Liver (tissue), 3 donors: ENCODE results near the gene CPLX1.

ENCODE experiments used
- GABPA ChIP-seq, 2 donors: IDR thresholded peaks in 1 of 2; conservative IDR thresholded peaks in 1 of 2; 2 replicates each; pipeline ENCODE4 v1.6.1; 2016; ENCODE audit warnings: antibody characterized with exemption in 2 of 2, mild to moderate bottlenecking in 1 of 2, moderate library complexity in 1 of 2
- TF ChIP-seq, protein P1 (sequence below): IDR thresholded peaks from 2 replicates; pipeline ENCODE4 v1.6.1; 2016; ENCODE audit warnings: antibody characterized with exemption, mild to moderate bottlenecking
- TF ChIP-seq, protein P2 (sequence below): fragments of 150-350 bp; IDR thresholded peaks from 2 replicates; pipeline ENCODE4 v1.5.1; 2017; ENCODE audit warnings: improper control_type of control experiment, low read depth, low read length; ENCODE audit not compliant: missing input control
- TF ChIP-seq, protein P3 (sequence below): IDR thresholded peaks from 2 replicates; pipeline ENCODE4 v1.6.1; 2016; ENCODE audit warnings: antibody characterized with exemption
- TF ChIP-seq, protein P4 (sequence below): IDR thresholded peaks from 2 replicates; pipeline ENCODE4 v1.6.1; 2016; ENCODE audit warnings: antibody characterized with exemption
- donor health status: healthy.
- donor health status: healthy.

GRCh38 chr4:788636-789297, 37.2 kb downstream of the CPLX1 start:
- no peak for TF ChIP-seq GABPA (IDR thresholded peaks at IDR 0.05 in 1 of 2, conservative IDR thresholded peaks at IDR 0.05 in 1 of 2)
- TF ChIP-seq, protein P1, sequence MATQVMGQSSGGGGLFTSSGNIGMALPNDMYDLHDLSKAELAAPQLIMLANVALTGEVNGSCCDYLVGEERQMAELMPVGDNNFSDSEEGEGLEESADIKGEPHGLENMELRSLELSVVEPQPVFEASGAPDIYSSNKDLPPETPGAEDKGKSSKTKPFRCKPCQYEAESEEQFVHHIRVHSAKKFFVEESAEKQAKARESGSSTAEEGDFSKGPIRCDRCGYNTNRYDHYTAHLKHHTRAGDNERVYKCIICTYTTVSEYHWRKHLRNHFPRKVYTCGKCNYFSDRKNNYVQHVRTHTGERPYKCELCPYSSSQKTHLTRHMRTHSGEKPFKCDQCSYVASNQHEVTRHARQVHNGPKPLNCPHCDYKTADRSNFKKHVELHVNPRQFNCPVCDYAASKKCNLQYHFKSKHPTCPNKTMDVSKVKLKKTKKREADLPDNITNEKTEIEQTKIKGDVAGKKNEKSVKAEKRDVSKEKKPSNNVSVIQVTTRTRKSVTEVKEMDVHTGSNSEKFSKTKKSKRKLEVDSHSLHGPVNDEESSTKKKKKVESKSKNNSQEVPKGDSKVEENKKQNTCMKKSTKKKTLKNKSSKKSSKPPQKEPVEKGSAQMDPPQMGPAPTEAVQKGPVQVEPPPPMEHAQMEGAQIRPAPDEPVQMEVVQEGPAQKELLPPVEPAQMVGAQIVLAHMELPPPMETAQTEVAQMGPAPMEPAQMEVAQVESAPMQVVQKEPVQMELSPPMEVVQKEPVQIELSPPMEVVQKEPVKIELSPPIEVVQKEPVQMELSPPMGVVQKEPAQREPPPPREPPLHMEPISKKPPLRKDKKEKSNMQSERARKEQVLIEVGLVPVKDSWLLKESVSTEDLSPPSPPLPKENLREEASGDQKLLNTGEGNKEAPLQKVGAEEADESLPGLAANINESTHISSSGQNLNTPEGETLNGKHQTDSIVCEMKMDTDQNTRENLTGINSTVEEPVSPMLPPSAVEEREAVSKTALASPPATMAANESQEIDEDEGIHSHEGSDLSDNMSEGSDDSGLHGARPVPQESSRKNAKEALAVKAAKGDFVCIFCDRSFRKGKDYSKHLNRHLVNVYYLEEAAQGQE, result peak; percentile 71
- TF ChIP-seq, protein P2, sequence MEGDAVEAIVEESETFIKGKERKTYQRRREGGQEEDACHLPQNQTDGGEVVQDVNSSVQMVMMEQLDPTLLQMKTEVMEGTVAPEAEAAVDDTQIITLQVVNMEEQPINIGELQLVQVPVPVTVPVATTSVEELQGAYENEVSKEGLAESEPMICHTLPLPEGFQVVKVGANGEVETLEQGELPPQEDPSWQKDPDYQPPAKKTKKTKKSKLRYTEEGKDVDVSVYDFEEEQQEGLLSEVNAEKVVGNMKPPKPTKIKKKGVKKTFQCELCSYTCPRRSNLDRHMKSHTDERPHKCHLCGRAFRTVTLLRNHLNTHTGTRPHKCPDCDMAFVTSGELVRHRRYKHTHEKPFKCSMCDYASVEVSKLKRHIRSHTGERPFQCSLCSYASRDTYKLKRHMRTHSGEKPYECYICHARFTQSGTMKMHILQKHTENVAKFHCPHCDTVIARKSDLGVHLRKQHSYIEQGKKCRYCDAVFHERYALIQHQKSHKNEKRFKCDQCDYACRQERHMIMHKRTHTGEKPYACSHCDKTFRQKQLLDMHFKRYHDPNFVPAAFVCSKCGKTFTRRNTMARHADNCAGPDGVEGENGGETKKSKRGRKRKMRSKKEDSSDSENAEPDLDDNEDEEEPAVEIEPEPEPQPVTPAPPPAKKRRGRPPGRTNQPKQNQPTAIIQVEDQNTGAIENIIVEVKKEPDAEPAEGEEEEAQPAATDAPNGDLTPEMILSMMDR, result no peak
- TF ChIP-seq, protein P3, sequence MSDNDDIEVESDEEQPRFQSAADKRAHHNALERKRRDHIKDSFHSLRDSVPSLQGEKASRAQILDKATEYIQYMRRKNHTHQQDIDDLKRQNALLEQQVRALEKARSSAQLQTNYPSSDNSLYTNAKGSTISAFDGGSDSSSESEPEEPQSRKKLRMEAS, result peak; percentile 91
- TF ChIP-seq, protein P4, sequence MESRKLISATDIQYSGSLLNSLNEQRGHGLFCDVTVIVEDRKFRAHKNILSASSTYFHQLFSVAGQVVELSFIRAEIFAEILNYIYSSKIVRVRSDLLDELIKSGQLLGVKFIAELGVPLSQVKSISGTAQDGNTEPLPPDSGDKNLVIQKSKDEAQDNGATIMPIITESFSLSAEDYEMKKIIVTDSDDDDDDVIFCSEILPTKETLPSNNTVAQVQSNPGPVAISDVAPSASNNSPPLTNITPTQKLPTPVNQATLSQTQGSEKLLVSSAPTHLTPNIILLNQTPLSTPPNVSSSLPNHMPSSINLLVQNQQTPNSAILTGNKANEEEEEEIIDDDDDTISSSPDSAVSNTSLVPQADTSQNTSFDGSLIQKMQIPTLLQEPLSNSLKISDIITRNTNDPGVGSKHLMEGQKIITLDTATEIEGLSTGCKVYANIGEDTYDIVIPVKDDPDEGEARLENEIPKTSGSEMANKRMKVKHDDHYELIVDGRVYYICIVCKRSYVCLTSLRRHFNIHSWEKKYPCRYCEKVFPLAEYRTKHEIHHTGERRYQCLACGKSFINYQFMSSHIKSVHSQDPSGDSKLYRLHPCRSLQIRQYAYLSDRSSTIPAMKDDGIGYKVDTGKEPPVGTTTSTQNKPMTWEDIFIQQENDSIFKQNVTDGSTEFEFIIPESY, result no peak
